NCI-H146 (cell line): ENCODE results near the gene SPATA24.
"Not testable (repeated sequence)": the region's sequence is repeated elsewhere in the genome, so short reads cannot be mapped to it uniquely, and the experiment has no call there.

ENCODE experiments used
- DNase-seq: peaks from one replicate; lab custom pipeline; 2025; lab: John Stamatoyannopoulos, UW

The SPATA24 gene

GRCh38 chr5:139403787-139404483 lies at the start of gene SPATA24:
Gene SPATA24 (minus strand): TSS chr5:139404089. CDS start chr5:139404060, 29 bp downstream.
- peak; percentile 92 for DNase-seq

GRCh38 chr5:139451878-139452660 lies 48.2 kb upstream of the SPATA24 start:
- no peak for DNase-seq

GRCh38 chr5:139451176-139451575 lies 47.3 kb upstream of the SPATA24 start:
- DNase-seq, result no peak

- no peak for DNase-seq
Observed at GRCh38 chr5:139446956-139447779, 43.3 kb upstream of the SPATA24 start.

- no peak for DNase-seq
Observed at GRCh38 chr5:139445325-139446170, 41.7 kb upstream of the SPATA24 start.

- DNase-seq, result no peak
Observed at GRCh38 chr5:139443831-139444453, 40.1 kb upstream of the SPATA24 start.

GRCh38 chr5:139440416-139440815 lies 36.5 kb upstream of the SPATA24 start:
- not testable (repeated sequence) for DNase-seq

GRCh38 chr5:139439013-139439903 lies 35.4 kb upstream of the SPATA24 start, which contains the start of gene DNAJC18:
Gene DNAJC18 (minus strand): TSS chr5:139439525. CDS start chr5:139439445, 80 bp downstream.
- peak; percentile 90 for DNase-seq

- DNase-seq, result no peak
Observed at GRCh38 chr5:139438707-139439012, 34.8 kb upstream of the SPATA24 start.

- DNase-seq, result no peak
Observed at GRCh38 chr5:139435676-139436075, 31.8 kb upstream of the SPATA24 start.

GRCh38 chr5:139431706-139432105 lies 27.8 kb upstream of the SPATA24 start:
- no peak for DNase-seq

- no peak for DNase-seq
Observed at GRCh38 chr5:139430015-139430414, 26.1 kb upstream of the SPATA24 start.

- no peak for DNase-seq
Observed at GRCh38 chr5:139426203-139426885, 22.5 kb upstream of the SPATA24 start.

- DNase-seq, result no peak
Observed at GRCh38 chr5:139425497-139425896, 21.6 kb upstream of the SPATA24 start.

- DNase-seq, result peak; percentile 26
Observed at GRCh38 chr5:139422307-139422893, 18.5 kb upstream of the SPATA24 start.

- no peak for DNase-seq
Observed at GRCh38 chr5:139419226-139420192, 15.6 kb upstream of the SPATA24 start.

- DNase-seq, result no peak
Observed at GRCh38 chr5:139418793-139419192, 14.9 kb upstream of the SPATA24 start.

GRCh38 chr5:139417214-139417613 lies 13.3 kb upstream of the SPATA24 start:
- no peak for DNase-seq
